ENCODE measurements around the gene DIP2B. TPM values are rescaled to one million over a fixed set of nuclear protein-coding genes. Genes with fewer than 3 reads are reported as not detected.
A peak's percentile ranks its signal among the peaks of the same experiment; 100 is the strongest.

The DIP2B gene
- total and polyA plus RNA-seq, 2 of the 13 experiments (the other 11 are each of a cell fraction or from before 2014, with no cell fraction given), result 32.1 to 35.8 TPM

DNA sequence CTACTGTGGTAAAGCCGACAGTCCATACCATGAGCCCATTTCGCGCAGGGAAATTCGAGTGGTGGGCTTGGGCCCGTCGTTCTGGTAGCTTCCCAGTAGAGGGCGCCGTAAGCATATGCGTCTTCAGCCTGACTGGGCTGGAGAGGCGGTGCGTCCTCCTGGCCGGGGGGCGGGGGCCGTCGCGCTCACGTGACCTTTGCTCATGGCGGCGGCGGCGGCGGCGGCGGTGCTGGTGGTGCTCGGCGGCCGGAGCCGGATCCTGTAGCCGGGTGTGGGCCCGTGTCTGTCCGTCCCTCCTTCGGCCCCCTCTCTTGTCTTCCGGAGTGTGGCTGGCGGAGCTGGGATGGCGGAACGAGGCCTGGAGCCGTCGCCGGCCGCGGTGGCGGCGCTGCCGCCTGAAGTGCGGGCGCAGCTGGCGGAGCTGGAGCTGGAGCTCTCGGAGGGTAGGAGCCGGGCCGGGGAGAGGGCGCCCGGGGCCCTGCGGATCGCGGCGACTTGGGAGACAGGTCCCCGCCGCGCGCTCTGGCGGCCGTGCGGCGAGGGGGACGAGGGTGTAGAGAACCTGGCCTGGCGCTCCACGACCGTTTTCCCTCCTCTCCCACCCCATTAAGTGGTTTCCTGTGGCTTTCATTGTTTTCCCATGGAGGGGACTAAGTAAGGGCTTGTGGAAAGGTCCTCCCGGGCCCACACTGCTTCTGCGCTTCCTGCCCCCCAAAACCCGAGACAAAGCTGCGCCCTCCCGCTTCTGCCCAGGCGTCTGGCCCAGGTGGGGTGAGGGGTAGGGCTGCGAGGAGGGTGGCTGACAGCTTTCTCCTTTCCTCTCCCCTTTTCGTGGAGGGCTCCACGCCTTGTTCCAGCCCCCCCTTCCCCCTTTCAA lies at the start of gene DIP2B (continued):
- TF ChIP-seq, protein P1, sequence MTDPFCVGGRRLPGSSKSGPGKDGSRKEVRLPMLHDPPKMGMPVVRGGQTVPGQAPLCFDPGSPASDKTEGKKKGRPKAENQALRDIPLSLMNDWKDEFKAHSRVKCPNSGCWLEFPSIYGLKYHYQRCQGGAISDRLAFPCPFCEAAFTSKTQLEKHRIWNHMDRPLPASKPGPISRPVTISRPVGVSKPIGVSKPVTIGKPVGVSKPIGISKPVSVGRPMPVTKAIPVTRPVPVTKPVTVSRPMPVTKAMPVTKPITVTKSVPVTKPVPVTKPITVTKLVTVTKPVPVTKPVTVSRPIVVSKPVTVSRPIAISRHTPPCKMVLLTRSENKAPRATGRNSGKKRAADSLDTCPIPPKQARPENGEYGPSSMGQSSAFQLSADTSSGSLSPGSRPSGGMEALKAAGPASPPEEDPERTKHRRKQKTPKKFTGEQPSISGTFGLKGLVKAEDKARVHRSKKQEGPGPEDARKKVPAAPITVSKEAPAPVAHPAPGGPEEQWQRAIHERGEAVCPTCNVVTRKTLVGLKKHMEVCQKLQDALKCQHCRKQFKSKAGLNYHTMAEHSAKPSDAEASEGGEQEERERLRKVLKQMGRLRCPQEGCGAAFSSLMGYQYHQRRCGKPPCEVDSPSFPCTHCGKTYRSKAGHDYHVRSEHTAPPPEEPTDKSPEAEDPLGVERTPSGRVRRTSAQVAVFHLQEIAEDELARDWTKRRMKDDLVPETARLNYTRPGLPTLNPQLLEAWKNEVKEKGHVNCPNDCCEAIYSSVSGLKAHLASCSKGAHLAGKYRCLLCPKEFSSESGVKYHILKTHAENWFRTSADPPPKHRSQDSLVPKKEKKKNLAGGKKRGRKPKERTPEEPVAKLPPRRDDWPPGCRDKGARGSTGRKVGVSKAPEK (CRISPR knock-in tag; IDR thresholded peaks at IDR 0.05; ENCODE audit: borderline replicate concordance), result no peak
- TF ChIP-seq ZNF569 (CRISPR knock-in tag; IDR thresholded peaks at IDR 0.05; ENCODE audit: borderline replicate concordance) (no peak), DPF2 (CRISPR knock-in tag; IDR thresholded peaks at IDR 0.05; ENCODE audit: borderline replicate concordance, low read depth) (no peak), IRX3 (CRISPR knock-in tag; IDR thresholded peaks at IDR 0.05; ENCODE audit: borderline replicate concordance, low read depth) (no peak), U2AF1 (optimal IDR thresholded peaks at IDR 0.05; ENCODE audit: low read depth, low read length) (no peak), ZNF354B (CRISPR knock-in tag; IDR thresholded peaks at IDR 0.05) (no peak), ZFP36L2 (CRISPR knock-in tag; IDR thresholded peaks at IDR 0.05) (no peak), ZNF432 (CRISPR knock-in tag; IDR thresholded peaks at IDR 0.05; ENCODE audit: borderline replicate concordance) (no peak), FOXA3 (CRISPR knock-in tag; IDR thresholded peaks at IDR 0.05) (peak; percentile 53; the same call in 1 of the 2 replicates), ATF7 (IDR thresholded peaks at IDR 0.05) (no peak), ATF7 (CRISPR knock-in tag; IDR thresholded peaks at IDR 0.05) (no peak), LCORL (IDR thresholded peaks at IDR 0.05) (no peak), LCORL (CRISPR knock-in tag; IDR thresholded peaks at IDR 0.05) (peak; percentile 66), TMF1 (CRISPR knock-in tag; IDR thresholded peaks at IDR 0.05; ENCODE audit: low read depth) (peak; percentile 31; the same call in 1 of the 2 replicates), FOXA1 (IDR thresholded peaks at IDR 0.05) (no peak), FOXA1 (CRISPR knock-in tag; IDR thresholded peaks at IDR 0.05) (peak; percentile 36; the same call in 1 of the 2 replicates), ZNF775 (CRISPR knock-in tag; IDR thresholded peaks at IDR 0.05; ENCODE audit: borderline replicate concordance) (no peak), PAX8 (CRISPR knock-in tag; IDR thresholded peaks at IDR 0.05; ENCODE audit: borderline replicate concordance) (no peak; the same call in 1 of the 2 replicates), ZNF839 (CRISPR knock-in tag; IDR thresholded peaks at IDR 0.05; ENCODE audit: borderline replicate concordance) (no peak)
- TF ChIP-seq, protein P2, sequence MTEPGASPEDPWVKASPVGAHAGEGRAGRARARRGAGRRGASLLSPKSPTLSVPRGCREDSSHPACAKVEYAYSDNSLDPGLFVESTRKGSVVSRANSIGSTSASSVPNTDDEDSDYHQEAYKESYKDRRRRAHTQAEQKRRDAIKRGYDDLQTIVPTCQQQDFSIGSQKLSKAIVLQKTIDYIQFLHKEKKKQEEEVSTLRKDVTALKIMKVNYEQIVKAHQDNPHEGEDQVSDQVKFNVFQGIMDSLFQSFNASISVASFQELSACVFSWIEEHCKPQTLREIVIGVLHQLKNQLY (CRISPR knock-in tag; IDR thresholded peaks at IDR 0.05), result no peak
- TF ChIP-seq, protein P3, sequence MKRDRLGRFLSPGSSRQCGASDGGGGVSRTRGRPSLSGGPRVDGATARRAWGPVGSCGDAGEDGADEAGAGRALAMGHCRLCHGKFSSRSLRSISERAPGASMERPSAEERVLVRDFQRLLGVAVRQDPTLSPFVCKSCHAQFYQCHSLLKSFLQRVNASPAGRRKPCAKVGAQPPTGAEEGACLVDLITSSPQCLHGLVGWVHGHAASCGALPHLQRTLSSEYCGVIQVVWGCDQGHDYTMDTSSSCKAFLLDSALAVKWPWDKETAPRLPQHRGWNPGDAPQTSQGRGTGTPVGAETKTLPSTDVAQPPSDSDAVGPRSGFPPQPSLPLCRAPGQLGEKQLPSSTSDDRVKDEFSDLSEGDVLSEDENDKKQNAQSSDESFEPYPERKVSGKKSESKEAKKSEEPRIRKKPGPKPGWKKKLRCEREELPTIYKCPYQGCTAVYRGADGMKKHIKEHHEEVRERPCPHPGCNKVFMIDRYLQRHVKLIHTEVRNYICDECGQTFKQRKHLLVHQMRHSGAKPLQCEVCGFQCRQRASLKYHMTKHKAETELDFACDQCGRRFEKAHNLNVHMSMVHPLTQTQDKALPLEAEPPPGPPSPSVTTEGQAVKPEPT (CRISPR knock-in tag; IDR thresholded peaks at IDR 0.05; ENCODE audit: low read depth), result no peak
- TF ChIP-seq, protein P4, sequence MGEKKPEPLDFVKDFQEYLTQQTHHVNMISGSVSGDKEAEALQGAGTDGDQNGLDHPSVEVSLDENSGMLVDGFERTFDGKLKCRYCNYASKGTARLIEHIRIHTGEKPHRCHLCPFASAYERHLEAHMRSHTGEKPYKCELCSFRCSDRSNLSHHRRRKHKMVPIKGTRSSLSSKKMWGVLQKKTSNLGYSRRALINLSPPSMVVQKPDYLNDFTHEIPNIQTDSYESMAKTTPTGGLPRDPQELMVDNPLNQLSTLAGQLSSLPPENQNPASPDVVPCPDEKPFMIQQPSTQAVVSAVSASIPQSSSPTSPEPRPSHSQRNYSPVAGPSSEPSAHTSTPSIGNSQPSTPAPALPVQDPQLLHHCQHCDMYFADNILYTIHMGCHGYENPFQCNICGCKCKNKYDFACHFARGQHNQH (CRISPR knock-in tag; IDR thresholded peaks at IDR 0.05), result peak; percentile 72; the same call in 1 of the 2 replicates
- TF ChIP-seq, protein P5, sequence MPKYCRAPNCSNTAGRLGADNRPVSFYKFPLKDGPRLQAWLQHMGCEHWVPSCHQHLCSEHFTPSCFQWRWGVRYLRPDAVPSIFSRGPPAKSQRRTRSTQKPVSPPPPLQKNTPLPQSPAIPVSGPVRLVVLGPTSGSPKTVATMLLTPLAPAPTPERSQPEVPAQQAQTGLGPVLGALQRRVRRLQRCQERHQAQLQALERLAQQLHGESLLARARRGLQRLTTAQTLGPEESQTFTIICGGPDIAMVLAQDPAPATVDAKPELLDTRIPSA (CRISPR knock-in tag; IDR thresholded peaks at IDR 0.05; ENCODE audit: borderline replicate concordance), result no peak
